Activated naive CD8-positive, alpha-beta T cell treated with anti-CD3 and anti-CD28 coated beads, Interleukin-2, amount 10 ng/mL, durations not matched to agents 7 days and 5 days (primary cell): ENCODE data around the gene MRPL20. TPM values are rescaled to one million over a fixed set of nuclear protein-coding genes. Genes with fewer than 3 reads are reported as not detected.
"Not testable (repeated sequence)": the region's sequence is repeated elsewhere in the genome, so short reads cannot be mapped to it uniquely, and the experiment has no call there.

Source experiments
- ATAC-seq: fragments of 150-1000 bp; cut with Tn5 transposase; one replicate; pipeline ENCODE4 v1.10.0; 2021; ENCODE audit warnings: low read depth, moderate library complexity
- POLR2A ChIA-PET: fragments of 350-600 bp; sonication (Branson Sonifier 250); formaldehyde crosslinking; loops from one replicate; lab custom pipeline; 2021; ENCODE audit warnings: antibody characterized with exemption; lab: Charles Lee
- DNase-seq: peaks from one replicate; pipeline ENCODE4 v3.0.0; 2021
- H3K27ac Mint-ChIP-seq: one replicate; pipeline ENCODE4 v1.8.0; 2022; ENCODE audit warnings: mild to moderate bottlenecking, mixed read lengths
- H3K27me3 Mint-ChIP-seq: one replicate; pipeline ENCODE4 v1.8.0; 2022; ENCODE audit warnings: mild to moderate bottlenecking, moderate library complexity, mixed read lengths
- H3K36me3 Mint-ChIP-seq: one replicate; pipeline ENCODE4 v1.8.0; 2021; ENCODE audit warnings: mild to moderate bottlenecking, mixed read lengths
- H3K4me1 Mint-ChIP-seq: one replicate; pipeline ENCODE4 v1.8.0; 2021; ENCODE audit warnings: mixed read lengths
- H3K4me3 Mint-ChIP-seq: one replicate; pipeline ENCODE4 v1.8.0; 2022; ENCODE audit warnings: mild to moderate bottlenecking, moderate library complexity, mixed read lengths
- H3K9me3 Mint-ChIP-seq: one replicate; pipeline ENCODE4 v1.8.0; 2021; ENCODE audit warnings: mixed read lengths
- total RNA-seq, 2 experiments: library from RNA; stranded (reverse); gene quantifications; one replicate each; pipeline ENCODE4 v1.2.3, GENCODE V29; 2021

The MRPL20 gene
- total RNA-seq, 2 experiments from 2014 or later = 98.6 to 101 TPM

DNA sequence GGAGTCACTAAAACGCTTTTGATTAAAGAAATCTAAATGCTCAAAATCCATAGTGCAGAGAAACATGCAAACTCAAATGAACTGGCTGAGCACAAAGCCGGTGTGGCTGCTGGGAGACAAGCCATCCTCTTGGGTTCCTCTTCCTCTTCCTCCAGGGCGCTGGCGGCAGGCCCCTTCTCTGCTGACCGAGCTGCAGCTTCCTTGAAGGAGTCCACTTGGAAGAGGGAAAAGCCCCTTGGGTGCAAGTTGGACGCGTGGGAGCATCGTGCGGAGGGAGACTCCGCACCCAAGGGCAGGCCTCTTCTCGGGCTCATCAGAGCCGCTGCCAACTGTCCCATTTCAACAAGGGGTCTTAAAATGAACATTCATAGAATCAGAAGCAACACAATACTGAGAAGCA, 15.9 kb downstream of the MRPL20 start:
- Mint-ChIP-seq H3K27ac (no peak overlapping the region), H3K4me3 (no peak overlapping the region)

GRCh38 chr1:1390675-1391074, 16.4 kb downstream of the MRPL20 start:
- peaks cover 5% of the 10 kb centered on the region for H3K4me1 Mint-ChIP-seq
- no peaks in the 10 kb centered on the region for H3K27me3 Mint-ChIP-seq
- peaks cover 41% of the 10 kb centered on the region for H3K36me3 Mint-ChIP-seq
- H3K27ac Mint-ChIP-seq = no peak overlapping the region
- POLR2A ChIA-PET = interaction anchor here (0.8 kb wide), 1 partner anchor 8 kb away, joined by 3 read pairs; the partner anchor contains the start of gene CCNL2
- ATAC-seq = no peak
- H3K9me3 Mint-ChIP-seq = no peaks in the 10 kb centered on the region
- DNase-seq = no peak
- no peak overlapping the region for H3K4me3 Mint-ChIP-seq

More for the DNA sequence above, 15.9 kb downstream of the MRPL20 start:
- H3K9me3 Mint-ChIP-seq = no peaks in the 10 kb centered on the region
- H3K4me1 Mint-ChIP-seq = peaks cover 6% of the 10 kb centered on the region
- DNase-seq (no peak), ATAC-seq (no peak)
- H3K36me3 Mint-ChIP-seq = peaks cover 41% of the 10 kb centered on the region
- POLR2A ChIA-PET = interaction anchor here (0.8 kb wide), 1 partner anchor 8 kb away, joined by 3 read pairs; the partner anchor contains the start of gene CCNL2
- no peaks in the 10 kb centered on the region for H3K27me3 Mint-ChIP-seq

- Mint-ChIP-seq H3K9me3 (no peaks in the 10 kb centered on the region), H3K27me3 (no peaks in the 10 kb centered on the region), H3K4me3 (no peak overlapping the region), H3K27ac (no peak overlapping the region), H3K36me3 (peaks cover 30% of the 10 kb centered on the region), H3K4me1 (no peaks in the 10 kb centered on the region)
- ATAC-seq = no peak
- no peak for DNase-seq
- POLR2A ChIA-PET = no interaction called here
Measured at GRCh38 chr1:1388078-1388472, 19.0 kb downstream of the MRPL20 start.

GRCh38 chr1:1387098-1388077, 19.7 kb downstream of the MRPL20 start:
- DNase-seq (no peak), ATAC-seq (no peak)
- Mint-ChIP-seq H3K9me3 (no peaks in the 10 kb centered on the region), H3K4me3 (no peak overlapping the region), H3K27ac (no peak overlapping the region), H3K4me1 (no peaks in the 10 kb centered on the region), H3K27me3 (no peaks in the 10 kb centered on the region), H3K36me3 (peaks cover 30% of the 10 kb centered on the region)
- POLR2A ChIA-PET = interaction anchor here (1.4 kb wide), 1 partner anchor 12 kb away, joined by 6 read pairs; the partner anchor contains the start of gene CCNL2

- H3K4me1 Mint-ChIP-seq = no peaks in the 10 kb centered on the region
- DNase-seq (no peak), ATAC-seq (no peak)
- H3K36me3 Mint-ChIP-seq = peaks cover 22% of the 10 kb centered on the region
- no peak overlapping the region for H3K27ac Mint-ChIP-seq
- H3K9me3 Mint-ChIP-seq = no peaks in the 10 kb centered on the region
- H3K4me3 Mint-ChIP-seq = no peak overlapping the region
- POLR2A ChIA-PET = no interaction called here
- H3K27me3 Mint-ChIP-seq = no peaks in the 10 kb centered on the region
Measured at GRCh38 chr1:1385931-1386330, 21.2 kb downstream of the MRPL20 start.

DNA sequence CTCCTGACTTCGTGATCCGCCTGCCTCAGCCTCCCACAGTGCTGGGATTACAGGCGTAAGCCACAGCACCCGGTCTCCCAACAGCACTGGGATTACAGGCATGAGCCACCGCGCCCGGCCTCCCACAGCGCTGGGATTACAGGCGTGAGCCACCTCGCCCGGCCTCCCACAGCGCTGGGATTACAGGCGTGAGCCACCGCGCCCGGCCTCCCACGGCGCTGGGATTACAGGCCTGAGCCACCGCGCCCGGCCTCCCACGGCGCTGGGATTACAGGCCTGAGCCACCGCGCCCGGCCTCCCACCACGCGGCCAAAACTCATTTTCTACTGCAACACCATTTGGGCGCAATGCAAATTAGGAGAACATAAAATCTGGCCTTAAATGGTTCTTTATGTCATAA, 21.8 kb downstream of the MRPL20 start:
- H3K4me3 Mint-ChIP-seq, H3K27me3 Mint-ChIP-seq, POLR2A ChIA-PET, ATAC-seq, H3K27ac Mint-ChIP-seq, H3K4me1 Mint-ChIP-seq, H3K9me3 Mint-ChIP-seq, DNase-seq: not testable (repeated sequence)
- peaks cover 17% of the 10 kb centered on the region for H3K36me3 Mint-ChIP-seq

DNA sequence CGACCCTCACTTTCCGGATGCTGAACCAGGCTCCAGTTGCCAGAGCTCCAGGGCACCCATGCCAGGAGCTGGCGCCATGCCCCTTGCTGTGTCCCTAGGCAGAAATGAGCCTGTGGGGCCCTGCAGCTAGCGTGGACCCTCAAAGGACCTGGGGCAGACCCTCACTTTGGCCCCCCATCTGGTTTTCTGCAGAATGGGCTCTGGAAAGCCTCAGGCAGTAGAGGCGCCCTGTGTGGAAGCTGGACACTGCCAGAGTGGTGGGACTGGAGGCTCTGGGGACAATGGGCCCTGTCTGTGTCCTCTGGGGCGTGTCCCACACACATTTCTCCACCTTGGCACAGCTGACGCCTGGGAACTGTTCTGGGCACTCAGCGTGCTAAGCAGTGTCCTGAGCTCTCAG, 25.8 kb downstream of the MRPL20 start:
- POLR2A ChIA-PET = interaction anchor here (1.3 kb wide), 1 partner anchor 18 kb away, joined by 4 read pairs; the partner anchor contains the start of gene CCNL2

GRCh38 chr1:1380860-1381259, 26.2 kb downstream of the MRPL20 start:
- DNase-seq (no peak), ATAC-seq (no peak)
- Mint-ChIP-seq H3K36me3 (no peaks in the 10 kb centered on the region), H3K27ac (no peak overlapping the region), H3K4me3 (no peak overlapping the region), H3K9me3 (no peaks in the 10 kb centered on the region), H3K27me3 (no peaks in the 10 kb centered on the region), H3K4me1 (peaks cover 2% of the 10 kb centered on the region)
- POLR2A ChIA-PET = interaction anchor here (1.3 kb wide), 1 partner anchor 18 kb away, joined by 4 read pairs; the partner anchor contains the start of gene CCNL2

More for the DNA sequence above, 25.8 kb downstream of the MRPL20 start:
- H3K36me3 Mint-ChIP-seq = no peaks in the 10 kb centered on the region
- H3K4me1 Mint-ChIP-seq = peaks cover 2% of the 10 kb centered on the region
- H3K27me3 Mint-ChIP-seq = no peaks in the 10 kb centered on the region
- no peak for DNase-seq
- no peaks in the 10 kb centered on the region for H3K9me3 Mint-ChIP-seq
- no peak overlapping the region for H3K4me3 Mint-ChIP-seq
- no peak for ATAC-seq
- no peak overlapping the region for H3K27ac Mint-ChIP-seq

DNA sequence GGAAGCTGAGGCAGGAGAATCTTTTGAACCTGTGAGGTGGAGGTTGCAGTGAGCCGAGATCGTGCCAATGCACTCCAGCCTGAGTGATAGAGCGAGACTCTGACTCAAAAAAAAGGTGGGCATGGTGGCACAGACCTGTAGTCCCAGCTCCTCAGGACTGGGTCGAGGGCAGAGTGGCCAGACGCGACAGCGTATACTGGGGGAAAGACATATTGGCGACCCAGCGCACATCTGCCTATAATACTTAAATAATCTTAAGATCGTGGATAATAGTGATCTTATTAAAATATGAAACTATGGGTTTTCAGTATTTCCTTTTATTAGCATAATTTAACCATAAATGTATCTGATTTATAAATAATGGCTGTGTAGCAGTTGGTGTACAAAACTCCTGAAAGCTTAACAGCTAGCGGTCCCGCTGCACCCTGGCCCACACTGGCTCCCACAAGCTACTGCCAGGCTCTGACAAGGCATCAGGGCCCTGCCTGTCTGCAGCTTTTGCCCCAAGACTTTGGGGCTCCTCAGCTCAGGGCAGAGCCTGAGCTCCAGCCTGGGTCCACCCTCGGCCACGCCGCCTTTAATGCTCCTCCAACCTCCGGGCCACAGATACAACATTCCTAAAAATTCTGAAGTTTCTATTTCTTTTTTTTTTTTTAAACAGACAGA, 29.4 kb downstream of the MRPL20 start:
- H3K27ac Mint-ChIP-seq = no peak overlapping the region
- H3K36me3 Mint-ChIP-seq = no peaks in the 10 kb centered on the region
- H3K4me3 Mint-ChIP-seq = no peak overlapping the region
- H3K9me3 Mint-ChIP-seq = no peaks in the 10 kb centered on the region
- DNase-seq (no peak), ATAC-seq (no peak)
- no peaks in the 10 kb centered on the region for H3K27me3 Mint-ChIP-seq
- H3K4me1 Mint-ChIP-seq = peaks cover 7% of the 10 kb centered on the region
- POLR2A ChIA-PET = interaction anchor here (0.7 to 1.3 kb wide), 2 partner anchors 22 to 122 kb away, joined by 3 to 8 read pairs; partner anchors contain the start of gene CCNL2

DNA sequence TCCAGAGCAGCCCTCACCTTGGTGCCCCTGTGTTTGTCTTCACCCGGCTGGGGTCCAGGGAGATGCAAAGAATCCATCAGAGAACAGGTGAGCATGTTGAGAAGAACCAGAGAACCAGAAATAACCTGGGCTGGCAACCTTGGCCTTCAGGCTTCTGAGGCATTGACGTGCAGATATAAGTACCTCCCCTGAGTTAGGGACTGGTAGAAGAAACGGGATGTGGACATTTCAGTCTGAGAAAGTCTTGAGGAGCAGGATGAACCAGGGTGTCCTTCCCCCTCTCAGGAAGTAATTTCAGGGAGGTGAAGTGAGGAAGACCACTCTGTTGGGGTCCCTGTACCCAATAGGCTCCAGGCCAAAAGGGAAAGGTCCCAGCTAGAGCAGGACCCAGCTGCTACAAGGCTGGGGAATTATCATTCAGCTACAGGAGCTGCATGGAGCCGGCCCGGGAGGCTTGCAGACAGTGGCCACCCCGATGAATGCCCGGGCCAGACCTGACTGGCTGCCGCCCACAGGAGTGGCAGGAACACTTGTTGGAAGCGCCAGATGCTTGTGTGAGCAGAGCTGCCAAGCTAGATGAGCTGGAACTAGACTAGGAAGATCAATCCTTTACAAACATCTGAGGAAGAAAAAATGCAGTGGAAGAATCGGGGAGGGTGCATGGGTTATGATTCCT, 30.4 kb downstream of the MRPL20 start:
- H3K4me1 Mint-ChIP-seq = peaks cover 9% of the 10 kb centered on the region
- H3K27ac Mint-ChIP-seq = peak overlapping the region; percentile 95
- H3K36me3 Mint-ChIP-seq = no peaks in the 10 kb centered on the region
- H3K4me3 Mint-ChIP-seq = no peak overlapping the region
- POLR2A ChIA-PET = interaction anchor here (0.7 to 4.0 kb wide), 4 partner anchors 23 to 123 kb away, joined by 3 to 45 read pairs (median 20); partner anchors contain the start of genes CCNL2 and MRPL20
- ATAC-seq (no peak), DNase-seq (no peak)
- H3K27me3 Mint-ChIP-seq = no peaks in the 10 kb centered on the region
- no peaks in the 10 kb centered on the region for H3K9me3 Mint-ChIP-seq

GRCh38 chr1:1374929-1375662, 32.0 kb downstream of the MRPL20 start, which contains the start of gene AURKAIP1:
AURKAIP1 (minus strand) TSS chr1:1375207; CDS start chr1:1374756, 451 bp downstream.
- H3K27me3 Mint-ChIP-seq = no peaks in the 10 kb centered on the region
- POLR2A ChIA-PET = interaction anchor here (0.5 to 4.0 kb wide), 19 partner anchors 16 to 363 kb away, joined by 3 to 45 read pairs (median 3); partner anchors contain the start of genes ANKRD65, CCNL2, MIB2 and MRPL20
- H3K4me1 Mint-ChIP-seq = peaks cover 13% of the 10 kb centered on the region
- H3K36me3 Mint-ChIP-seq = no peaks in the 10 kb centered on the region
- ATAC-seq = peak; percentile 87
- H3K9me3 Mint-ChIP-seq = no peaks in the 10 kb centered on the region
- peak; percentile 89 for DNase-seq
- peak within 1 kb of the TSS; percentile 95 for H3K27ac Mint-ChIP-seq
- H3K4me3 Mint-ChIP-seq = peak within 1 kb of the TSS; percentile 91

DNA sequence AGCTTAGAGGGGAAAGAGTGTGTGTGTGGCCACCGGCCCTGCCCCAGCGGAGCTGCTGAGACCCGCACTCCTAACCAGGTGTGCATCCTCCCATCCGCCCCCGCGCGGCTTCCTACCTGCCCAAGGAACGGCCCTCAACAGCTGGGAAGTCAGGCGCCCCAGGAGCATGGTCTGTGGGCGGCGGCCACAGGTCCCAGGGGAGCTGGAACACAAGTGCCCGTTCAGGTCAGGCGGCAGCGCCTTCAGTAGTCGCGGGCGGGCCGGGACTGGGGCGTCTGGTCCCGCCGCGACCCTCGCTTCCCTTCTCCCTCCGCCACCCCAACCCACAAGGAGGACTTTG, 32.5 kb downstream of the MRPL20 start:
- Mint-ChIP-seq H3K4me3 (peak overlapping the region; percentile 80), H3K4me1 (peaks cover 13% of the 10 kb centered on the region), H3K27ac (peak overlapping the region; percentile 95), H3K9me3 (no peaks in the 10 kb centered on the region), H3K36me3 (no peaks in the 10 kb centered on the region), H3K27me3 (no peaks in the 10 kb centered on the region)
- POLR2A ChIA-PET = interaction anchor here (0.5 to 4.0 kb wide), 14 partner anchors 15 to 362 kb away, joined by 3 to 45 read pairs (median 4); partner anchors contain the start of genes CCNL2, MIB2 and MRPL20
- DNase-seq (no peak), ATAC-seq (no peak)
